Measurements from ENCODE around the gene CYSLTR2.
"Not testable (repeated sequence)": the region's sequence is repeated elsewhere in the genome, so short reads cannot be mapped to it uniquely, and the experiment has no call there.

CYSLTR2 gene

GRCh38 chr13:48696676-48697075 is 42.9 kb downstream of the CYSLTR2 start:
- DNase-seq, result not testable (repeated sequence)

- DNase-seq, result no peak
These were observed 53.7 kb downstream of the CYSLTR2 start for GRCh38 chr13:48707405-48707804.

GRCh38 chr13:48708764-48709163 is 55.0 kb downstream of the CYSLTR2 start:
- DNase-seq, result no peak

GRCh38 chr13:48709213-48709612 is 55.5 kb downstream of the CYSLTR2 start:
- DNase-seq, result no peak

GRCh38 chr13:48710160-48710559 is 56.4 kb downstream of the CYSLTR2 start:
- no peak for DNase-seq

GRCh38 chr13:48712141-48712540 is 58.4 kb downstream of the CYSLTR2 start:
- DNase-seq, result no peak

- DNase-seq, result no peak
These were observed 62.2 kb downstream of the CYSLTR2 start for GRCh38 chr13:48715977-48716376.

GRCh38 chr13:48720621-48721020 is 66.9 kb downstream of the CYSLTR2 start:
- no peak for DNase-seq

- DNase-seq, result no peak
These were observed 69.4 kb downstream of the CYSLTR2 start for GRCh38 chr13:48723168-48723567.

GRCh38 chr13:48725271-48725670 is 71.5 kb downstream of the CYSLTR2 start:
- DNase-seq, result no peak

GRCh38 chr13:48726711-48727110 is 73.0 kb downstream of the CYSLTR2 start:
- DNase-seq, result no peak

GRCh38 chr13:48727241-48728011 is 73.7 kb downstream of the CYSLTR2 start:
- DNase-seq, result no peak

GRCh38 chr13:48728226-48728625 is 74.5 kb downstream of the CYSLTR2 start:
- no peak for DNase-seq

- no peak for DNase-seq
These were observed 75.1 kb downstream of the CYSLTR2 start for GRCh38 chr13:48728876-48729275.

- no peak for DNase-seq
These were observed 76.1 kb downstream of the CYSLTR2 start for GRCh38 chr13:48729856-48730255.

GRCh38 chr13:48731001-48731658 is 77.4 kb downstream of the CYSLTR2 start:
- no peak for DNase-seq

GRCh38 chr13:48731957-48732569 is 78.3 kb downstream of the CYSLTR2 start:
- no peak for DNase-seq

GRCh38 chr13:48733739-48734335 is 80.1 kb downstream of the CYSLTR2 start:
- no peak for DNase-seq

GRCh38 chr13:48735571-48735970 is 81.8 kb downstream of the CYSLTR2 start:
- DNase-seq, result no peak

GRCh38 chr13:48737689-48738088 is 84.0 kb downstream of the CYSLTR2 start:
- DNase-seq, result no peak

GRCh38 chr13:48738311-48738710 is 84.6 kb downstream of the CYSLTR2 start:
- no peak for DNase-seq

- DNase-seq, result no peak
These were observed 85.7 kb downstream of the CYSLTR2 start for GRCh38 chr13:48739386-48739964.

- DNase-seq, result no peak
These were observed 87.6 kb downstream of the CYSLTR2 start for GRCh38 chr13:48741377-48741776.
